Esophagus muscularis mucosa (tissue), 4 donors: ENCODE measurements around the gene ECPAS. TPM values are rescaled to one million over a fixed set of nuclear protein-coding genes. Genes with fewer than 3 reads are reported as not detected.

Source experiments
- DNase-seq: peaks from one replicate; pipeline ENCODE4 v3.0.0-alpha.2; 2017; ENCODE audit errors: extremely low spot score
- H3K27ac ChIP-seq, 4 donors: fragments of 200-600 bp; sonication (generic); replicated peaks in 1 of 4; 1 replicate in 3 of 4; 2 replicates in 1 of 4; pipeline ENCODE4 v1.5.1; 2016 to 2019; ENCODE audit warnings: mild to moderate bottlenecking in 1 of 4
- H3K27me3 ChIP-seq, 4 donors: fragments of 200-600 bp; sonication (generic); one replicate each; pipeline versions ENCODE4 v1.5.1 to v1.6.0; 2016 to 2019
- H3K36me3 ChIP-seq, 4 donors: fragments of 200-600 bp; sonication (generic); one replicate each; pipeline ENCODE4 v1.5.1; 2016 to 2019
- H3K4me1 ChIP-seq, 4 donors: fragments of 200-600 bp; sonication (generic); one replicate each; pipeline ENCODE4 v1.5.1; 2016 to 2019
- H3K4me3 ChIP-seq, 4 donors: fragments of 200-600 bp; sonication (generic); 1 replicate in 2 of 4; 2 replicates in 2 of 4; pipeline ENCODE4 v1.5.1; 2016 to 2019; ENCODE audit warnings: mild to moderate bottlenecking in 4 of 4, moderate library complexity in 1 of 4
- H3K9me3 ChIP-seq, 4 donors: fragments of 200-600 bp; sonication (generic); 1 replicate in 3 of 4; 2 replicates in 1 of 4; pipeline ENCODE4 v1.5.1; 2016 to 2019
- CTCF ChIP-seq, 3 experiments: fragments of 200-600 bp in 2 of 3; fragments of 450-650 bp in 1 of 3; sonication (generic) in 2 of 3; IDR thresholded peaks; one replicate each; pipeline ENCODE4 v1.5.1; 2017 to 2019; ENCODE audit warnings: antibody characterized with exemption in 3 of 3, mild to moderate bottlenecking in 2 of 3, moderate library complexity in 1 of 3
- EP300 ChIP-seq: sonication (generic); formaldehyde crosslinking; IDR thresholded peaks from one replicate; pipeline ENCODE4 v1.6.1; 2017; ENCODE audit warnings: antibody characterized with exemption
- POLR2A ChIP-seq: fragments of 450-650 bp; IDR thresholded peaks from one replicate; pipeline ENCODE4 v1.6.1; 2017; ENCODE audit warnings: antibody characterized with exemption, moderate library complexity, mild to moderate bottlenecking, low read depth
- POLR2AphosphoS5 ChIP-seq, 2 donors: sonication (generic); formaldehyde crosslinking; IDR thresholded peaks; one replicate each; pipeline ENCODE4 v1.6.1; 2017; ENCODE audit warnings: antibody characterized with exemption in 2 of 2
- WGBS: methylation state at CpG from one replicate; pipeline ENCODE4 v1.1.5; 2018; 5-methylcytosine and 5-hydroxymethylcytosine counted together
- intact Hi-C: fragments of 100-400 bp; cut with DNase I; formaldehyde crosslinking; loops from one replicate; pipeline ENCODE4 v1.15.1; 2023
- total RNA-seq, 4 donors: library from RNA; depleted of rRNA; stranded (reverse); fragments of >200 nt; gene quantifications; one replicate each; pipeline versions ENCODE4 v1.1.0 to v1.2.1, GENCODE V29; 2016

ECPAS gene
- total RNA-seq, 4 donors from 2014 or later = 72.9 to 89.3 (median 80.6) TPM

GRCh38 chr9:111372297-111372696 lies 111.9 kb downstream of the ECPAS start:
- Histone ChIP-seq H3K9me3 (no peaks in the 10 kb centered on the region), H3K27me3 (no peaks in the 10 kb centered on the region), H3K4me1 (no peaks in the 10 kb centered on the region), H3K36me3 (peaks cover 58 to 100% (median 85%) of the 10 kb centered on the region in 4 donors), H3K27ac (no peak overlapping the region), H3K4me3 (no peak overlapping the region)
- TF ChIP-seq CTCF (IDR thresholded peaks at IDR 0.05) (no peak), POLR2A (no peak), EP300 (no peak), POLR2AphosphoS5 (IDR thresholded peaks at IDR 0.05) (no peak)
- 95% methylated on average over 6 of the region's 6 CpGs for WGBS
- DNase-seq = no peak
- intact Hi-C loops = no loop called here

DNA sequence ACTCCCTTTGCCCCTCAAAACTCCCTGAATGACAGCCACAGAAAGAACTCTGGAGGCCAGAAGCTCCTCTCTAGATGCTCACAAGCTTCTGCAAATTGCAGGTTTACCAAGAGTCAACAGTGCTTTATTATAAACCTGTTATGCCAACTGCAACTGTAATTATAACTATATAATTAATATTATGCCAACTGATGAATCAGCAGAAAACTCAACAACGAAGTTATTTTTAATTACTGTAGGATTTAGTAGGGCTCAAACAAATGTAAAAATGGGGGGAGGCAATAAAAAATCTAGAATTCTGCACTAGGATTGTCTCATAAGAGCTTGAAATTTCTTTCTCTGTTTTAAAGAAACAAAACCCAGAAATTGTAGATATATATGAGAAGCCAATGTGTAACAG lies 117.2 kb downstream of the ECPAS start:
- peaks cover 49 to 100% (median 96%) of the 10 kb centered on the region in 4 donors for H3K36me3 ChIP-seq
- TF ChIP-seq POLR2A = no peak
- no peak for TF ChIP-seq POLR2AphosphoS5 (IDR thresholded peaks at IDR 0.05)
- no peak for TF ChIP-seq EP300
- no peak for TF ChIP-seq CTCF (IDR thresholded peaks at IDR 0.05)
- no peak overlapping the region for H3K4me3 ChIP-seq
- DNase-seq = no peak
- H3K27ac ChIP-seq = no peak overlapping the region
- intact Hi-C loops = no loop called here
- 96% methylated on average over 1 of the region's 1 CpG for WGBS
- no peaks in the 10 kb centered on the region for H3K9me3 ChIP-seq
- no peaks in the 10 kb centered on the region for H3K4me1 ChIP-seq
- no peaks in the 10 kb centered on the region for H3K27me3 ChIP-seq

DNA sequence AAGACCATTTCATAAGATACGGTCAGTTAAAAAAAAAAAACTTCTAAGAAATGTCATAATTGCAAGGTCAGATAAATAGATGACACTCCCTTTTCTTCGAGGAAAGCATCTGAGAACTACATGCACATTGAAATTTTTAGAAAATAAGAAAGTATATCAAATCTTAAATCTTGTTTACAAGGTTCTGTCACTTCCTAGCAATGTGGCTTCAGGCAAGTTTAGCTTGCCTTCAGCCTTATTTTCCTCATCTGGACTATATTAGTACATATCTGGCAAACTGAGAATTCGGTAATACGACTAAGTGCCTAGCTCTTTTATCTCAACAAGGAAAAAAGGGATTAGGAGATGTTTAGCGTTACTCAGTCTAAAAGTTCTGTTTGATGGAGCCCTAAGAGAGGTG lies 121.7 kb downstream of the ECPAS start:
- DNase-seq = no peak
- intact Hi-C loops = no loop called here
- Histone ChIP-seq H3K4me3 (no peak overlapping the region), H3K27ac (no peak overlapping the region), H3K4me1 (peaks cover 0 to 3% (median 0%) of the 10 kb centered on the region in 4 donors), H3K36me3 (peaks cover 24 to 77% (median 65%) of the 10 kb centered on the region in 4 donors), H3K9me3 (no peaks in the 10 kb centered on the region), H3K27me3 (no peaks in the 10 kb centered on the region)
- TF ChIP-seq POLR2AphosphoS5 (IDR thresholded peaks at IDR 0.05) (no peak), POLR2A (no peak), CTCF (IDR thresholded peaks at IDR 0.05) (no peak), EP300 (no peak)
- WGBS = 88% methylated on average over 5 of the region's 5 CpGs

DNA sequence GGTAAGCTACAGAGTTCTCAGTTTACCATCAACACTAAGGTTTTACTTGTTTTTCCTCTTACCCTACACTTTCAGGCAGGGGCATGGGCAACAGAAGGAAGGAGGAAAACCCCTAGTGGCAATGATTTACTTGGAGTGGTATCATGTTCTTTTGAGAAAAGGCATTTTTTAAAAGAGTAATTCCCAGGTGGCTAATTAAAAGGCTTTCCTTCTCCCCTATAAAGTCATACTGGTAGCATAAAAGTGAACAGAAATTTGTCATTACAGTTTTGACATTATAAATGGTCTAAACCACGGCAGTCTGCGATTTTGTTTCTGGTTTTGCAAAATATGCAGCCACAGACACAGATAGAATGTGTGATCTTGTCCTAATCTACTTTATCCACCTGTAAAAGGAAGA lies 123.3 kb downstream of the ECPAS start:
- H3K27ac ChIP-seq = no peak overlapping the region
- peaks cover 22 to 61% (median 49%) of the 10 kb centered on the region in 4 donors for H3K36me3 ChIP-seq
- DNase-seq = no peak
- H3K4me1 ChIP-seq = peaks cover 0 to 14% (median 9%) of the 10 kb centered on the region in 4 donors
- H3K27me3 ChIP-seq = no peaks in the 10 kb centered on the region
- intact Hi-C loops = no loop called here
- no peak overlapping the region for H3K4me3 ChIP-seq
- TF ChIP-seq POLR2A = no peak
- no peak for TF ChIP-seq CTCF (IDR thresholded peaks at IDR 0.05)
- WGBS = 82% methylated on average over 2 of the region's 2 CpGs
- H3K9me3 ChIP-seq = no peaks in the 10 kb centered on the region
